Neuron (in vitro differentiated cells): ENCODE measurements around the gene ERBB4.
"Not testable (repeated sequence)": the region's sequence is repeated elsewhere in the genome, so short reads cannot be mapped to it uniquely, and the experiment has no call there.

Source experiments
- H2AFZ ChIP-seq: one replicate; pipeline ENCODE4 v1.6.1; 2013; ENCODE audit warnings: low read depth, mild to moderate bottlenecking, inconsistent platforms, low read length, moderate library complexity
- H3K27me3 ChIP-seq: one replicate; pipeline ENCODE4 v1.6.1; 2013; ENCODE audit warnings: low read length; ENCODE audit not compliant: insufficient read depth
- H3K36me3 ChIP-seq: one replicate; pipeline ENCODE4 v1.6.1; 2013; ENCODE audit warnings: low read length; ENCODE audit not compliant: insufficient read depth
- H3K4me1 ChIP-seq: one replicate; pipeline ENCODE4 v1.6.1; 2013; ENCODE audit warnings: low read length; ENCODE audit not compliant: insufficient read depth
- H3K4me3 ChIP-seq: 2 replicates; pipeline ENCODE4 v1.5.1; 2013; ENCODE audit warnings: mild to moderate bottlenecking, low read length, moderate library complexity
- H3K9me3 ChIP-seq: one replicate; pipeline ENCODE4 v1.6.1; 2013; ENCODE audit warnings: low read length

Gene ERBB4

GRCh38 chr2:212227755-212228154 lies 310.8 kb downstream of the ERBB4 start:
- Histone ChIP-seq H3K4me1 (peaks cover 7% of the 10 kb centered on the region), H3K36me3 (no peaks in the 10 kb centered on the region), H2AFZ (no peak overlapping the region), H3K4me3 (no peak overlapping the region), H3K27me3 (no peaks in the 10 kb centered on the region), H3K9me3 (no peaks in the 10 kb centered on the region)

GRCh38 chr2:212226114-212226513 lies 312.5 kb downstream of the ERBB4 start:
- H3K4me3 ChIP-seq: no peak overlapping the region
- peaks cover 7% of the 10 kb centered on the region for H3K4me1 ChIP-seq
- H3K36me3 ChIP-seq: no peaks in the 10 kb centered on the region
- H2AFZ ChIP-seq: no peak overlapping the region
- H3K9me3 ChIP-seq: no peaks in the 10 kb centered on the region
- H3K27me3 ChIP-seq: no peaks in the 10 kb centered on the region

DNA sequence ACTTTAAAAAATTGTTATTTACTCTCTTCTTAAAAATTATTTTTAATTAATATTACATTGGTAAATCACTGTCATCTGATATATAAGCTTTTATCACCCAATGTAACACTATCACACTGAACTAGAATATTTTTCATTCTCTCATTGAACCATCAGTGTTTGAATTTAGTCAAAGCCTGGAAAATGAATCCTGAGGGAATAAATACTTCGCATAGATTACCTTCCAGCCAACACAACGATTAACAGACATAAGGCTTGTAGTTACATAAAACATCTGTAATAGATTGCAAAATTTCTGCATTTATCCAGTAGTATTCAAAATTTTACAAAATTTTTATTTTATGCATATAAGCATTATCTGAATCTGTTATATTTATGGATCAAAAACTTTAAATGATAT lies 314.9 kb downstream of the ERBB4 start:
- Histone ChIP-seq H2AFZ (no peak overlapping the region), H3K9me3 (no peaks in the 10 kb centered on the region), H3K4me1 (peaks cover 8% of the 10 kb centered on the region), H3K4me3 (no peak overlapping the region), H3K36me3 (no peaks in the 10 kb centered on the region), H3K27me3 (no peaks in the 10 kb centered on the region)

GRCh38 chr2:212213191-212213590 lies 325.4 kb downstream of the ERBB4 start:
- Histone ChIP-seq H3K9me3 (no peaks in the 10 kb centered on the region), H3K27me3 (no peaks in the 10 kb centered on the region), H2AFZ (no peak overlapping the region), H3K4me3 (no peak overlapping the region), H3K4me1 (peaks cover 2% of the 10 kb centered on the region), H3K36me3 (no peaks in the 10 kb centered on the region)

DNA sequence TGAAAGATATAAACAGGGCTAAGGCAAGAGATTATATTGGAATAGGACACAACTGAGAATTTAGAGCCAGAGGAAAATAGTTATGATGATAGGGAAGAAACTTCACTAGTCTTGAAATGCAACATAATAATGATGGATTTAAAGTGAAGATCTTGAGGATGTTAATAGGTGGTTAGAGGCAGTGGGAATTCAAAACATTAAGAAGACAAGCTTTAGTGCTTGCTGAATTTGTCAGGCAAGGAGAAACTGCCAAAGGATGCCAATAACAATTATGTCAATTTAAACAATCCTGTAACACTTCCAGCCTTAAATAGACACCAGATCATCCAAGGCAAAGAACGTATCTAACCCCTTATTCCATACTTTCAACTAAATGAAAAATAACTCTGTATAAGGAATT lies 330.1 kb downstream of the ERBB4 start:
- Histone ChIP-seq H3K4me1 (no peaks in the 10 kb centered on the region), H2AFZ (no peak overlapping the region), H3K4me3 (no peak overlapping the region), H3K27me3 (no peaks in the 10 kb centered on the region), H3K36me3 (no peaks in the 10 kb centered on the region), H3K9me3 (no peaks in the 10 kb centered on the region)

- Histone ChIP-seq H3K27me3 (no peaks in the 10 kb centered on the region), H3K4me3 (no peak overlapping the region), H3K36me3 (no peaks in the 10 kb centered on the region), H3K9me3 (no peaks in the 10 kb centered on the region), H2AFZ (no peak overlapping the region), H3K4me1 (no peaks in the 10 kb centered on the region)
Observed at GRCh38 chr2:212197776-212198175, 340.8 kb downstream of the ERBB4 start.

GRCh38 chr2:212195626-212196025 lies 343.0 kb downstream of the ERBB4 start:
- Histone ChIP-seq H3K4me1 (no peaks in the 10 kb centered on the region), H3K9me3 (no peaks in the 10 kb centered on the region), H3K4me3 (no peak overlapping the region), H3K36me3 (no peaks in the 10 kb centered on the region), H3K27me3 (no peaks in the 10 kb centered on the region), H2AFZ (no peak overlapping the region)

- H3K4me3 ChIP-seq: no peak overlapping the region
- no peaks in the 10 kb centered on the region for H3K27me3 ChIP-seq
- no peaks in the 10 kb centered on the region for H3K36me3 ChIP-seq
- no peaks in the 10 kb centered on the region for H3K4me1 ChIP-seq
- no peaks in the 10 kb centered on the region for H3K9me3 ChIP-seq
- no peak overlapping the region for H2AFZ ChIP-seq
Observed at GRCh38 chr2:212194396-212194795, 344.2 kb downstream of the ERBB4 start.

DNA sequence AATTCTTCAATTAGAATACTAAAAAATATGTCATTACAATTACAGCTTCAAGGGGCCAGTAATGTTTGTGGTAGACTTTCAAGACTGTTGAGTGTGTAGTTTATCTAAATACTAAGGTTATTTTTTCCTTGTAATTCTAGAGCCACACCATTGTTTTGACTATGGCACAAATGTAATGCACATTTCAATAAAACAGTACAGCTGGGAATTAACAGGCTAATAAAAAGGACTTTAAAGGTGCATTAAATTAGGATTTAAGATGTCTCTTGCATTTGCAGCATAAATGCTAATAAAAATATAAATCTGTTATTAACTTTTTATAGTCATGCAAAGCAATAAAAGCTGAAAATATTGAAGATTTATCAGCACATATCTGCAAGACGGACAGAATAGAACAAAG lies 344.8 kb downstream of the ERBB4 start:
- H3K9me3 ChIP-seq: no peaks in the 10 kb centered on the region
- no peaks in the 10 kb centered on the region for H3K27me3 ChIP-seq
- H3K4me3 ChIP-seq: no peak overlapping the region
- H3K4me1 ChIP-seq: no peaks in the 10 kb centered on the region
- no peak overlapping the region for H2AFZ ChIP-seq
- H3K36me3 ChIP-seq: no peaks in the 10 kb centered on the region

DNA sequence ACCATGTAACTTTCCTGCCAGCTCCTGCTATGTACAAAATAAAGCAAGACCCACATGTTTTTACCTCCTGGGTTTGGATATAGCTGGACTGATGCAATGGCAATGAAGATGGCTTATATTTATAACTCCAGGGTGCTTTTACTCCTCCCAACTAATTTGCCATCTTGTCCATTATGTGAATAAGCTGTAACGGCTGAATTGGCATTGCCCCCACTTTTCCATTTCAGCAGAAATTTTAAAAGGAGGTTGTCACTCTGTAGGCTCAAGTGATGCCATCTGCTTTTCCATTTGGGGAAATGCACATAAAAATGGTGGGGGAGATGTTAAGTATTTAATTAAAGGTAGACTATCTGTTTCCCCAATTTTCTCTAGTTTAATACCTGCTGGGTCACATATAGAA lies 345.5 kb downstream of the ERBB4 start:
- H3K36me3 ChIP-seq: no peaks in the 10 kb centered on the region
- no peaks in the 10 kb centered on the region for H3K27me3 ChIP-seq
- H3K9me3 ChIP-seq: no peaks in the 10 kb centered on the region
- no peak overlapping the region for H3K4me3 ChIP-seq
- no peaks in the 10 kb centered on the region for H3K4me1 ChIP-seq
- no peak overlapping the region for H2AFZ ChIP-seq

- H3K36me3 ChIP-seq, H3K4me1 ChIP-seq, H3K27me3 ChIP-seq, H2AFZ ChIP-seq, H3K9me3 ChIP-seq, H3K4me3 ChIP-seq: not testable (repeated sequence)
Observed at GRCh38 chr2:212191438-212191837, 347.2 kb downstream of the ERBB4 start.

DNA sequence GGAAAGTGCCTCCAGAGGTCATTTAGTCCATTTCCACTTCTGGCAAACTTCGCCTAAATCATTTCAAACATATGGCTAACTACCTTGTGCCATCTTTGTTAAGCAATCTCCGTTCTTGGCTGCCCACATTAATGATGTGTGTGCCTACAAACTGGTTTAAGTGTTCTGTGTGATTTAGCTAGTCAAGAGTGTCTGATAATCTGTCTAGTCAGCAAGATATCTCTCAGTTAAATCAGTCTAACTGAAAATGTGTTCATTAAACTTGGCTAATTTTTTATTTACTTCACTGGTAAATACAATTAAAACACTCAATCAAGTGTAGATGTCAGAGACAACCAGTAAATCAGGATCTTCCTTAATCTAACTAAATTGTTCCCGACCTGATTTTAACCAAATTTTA lies 352.4 kb downstream of the ERBB4 start:
- H3K36me3 ChIP-seq: no peaks in the 10 kb centered on the region
- no peak overlapping the region for H3K4me3 ChIP-seq
- no peak overlapping the region for H2AFZ ChIP-seq
- H3K27me3 ChIP-seq: no peaks in the 10 kb centered on the region
- no peaks in the 10 kb centered on the region for H3K4me1 ChIP-seq
- peaks cover 2% of the 10 kb centered on the region for H3K9me3 ChIP-seq

GRCh38 chr2:212181646-212182045 lies 357.0 kb downstream of the ERBB4 start:
- H3K36me3 ChIP-seq: no peaks in the 10 kb centered on the region
- no peaks in the 10 kb centered on the region for H3K27me3 ChIP-seq
- H3K4me3 ChIP-seq: no peak overlapping the region
- peaks cover 2% of the 10 kb centered on the region for H3K9me3 ChIP-seq
- H2AFZ ChIP-seq: no peak overlapping the region
- no peaks in the 10 kb centered on the region for H3K4me1 ChIP-seq

- Histone ChIP-seq H3K4me1 (no peaks in the 10 kb centered on the region), H3K9me3 (no peaks in the 10 kb centered on the region), H2AFZ (no peak overlapping the region), H3K36me3 (no peaks in the 10 kb centered on the region), H3K4me3 (no peak overlapping the region), H3K27me3 (no peaks in the 10 kb centered on the region)
Observed at GRCh38 chr2:212180408-212181083, 358.1 kb downstream of the ERBB4 start.
